DMS53 (cell line): ENCODE measurements around the gene FAM240A.

ENCODE experiments used
- DNase-seq: peaks from one replicate; lab custom pipeline; 2025; lab: John Stamatoyannopoulos, UW

Gene FAM240A

DNA sequence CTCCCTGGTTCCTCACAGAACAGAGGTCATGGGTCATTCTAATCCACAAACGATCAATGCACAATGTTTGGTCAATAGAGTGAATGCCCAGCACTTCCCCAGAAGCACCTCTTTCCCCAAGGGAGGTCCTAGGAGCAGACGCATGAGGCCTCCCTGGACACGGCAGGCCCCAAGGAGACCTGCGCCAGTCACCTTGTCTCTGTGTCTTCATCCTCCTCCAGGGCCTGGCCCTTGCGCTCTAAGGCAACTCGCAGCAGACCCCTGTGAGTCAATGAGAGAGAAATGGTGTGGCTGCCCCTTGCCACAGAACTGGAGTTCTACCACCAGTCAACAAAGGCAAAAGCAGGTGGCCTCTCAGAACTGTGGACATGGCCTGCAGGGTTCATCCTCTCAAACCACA is 63.1 kb downstream of the FAM240A start:
- DNase-seq, result no peak
